Measurements from ENCODE around the gene CYP4F12.

CYP4F12 gene

DNA sequence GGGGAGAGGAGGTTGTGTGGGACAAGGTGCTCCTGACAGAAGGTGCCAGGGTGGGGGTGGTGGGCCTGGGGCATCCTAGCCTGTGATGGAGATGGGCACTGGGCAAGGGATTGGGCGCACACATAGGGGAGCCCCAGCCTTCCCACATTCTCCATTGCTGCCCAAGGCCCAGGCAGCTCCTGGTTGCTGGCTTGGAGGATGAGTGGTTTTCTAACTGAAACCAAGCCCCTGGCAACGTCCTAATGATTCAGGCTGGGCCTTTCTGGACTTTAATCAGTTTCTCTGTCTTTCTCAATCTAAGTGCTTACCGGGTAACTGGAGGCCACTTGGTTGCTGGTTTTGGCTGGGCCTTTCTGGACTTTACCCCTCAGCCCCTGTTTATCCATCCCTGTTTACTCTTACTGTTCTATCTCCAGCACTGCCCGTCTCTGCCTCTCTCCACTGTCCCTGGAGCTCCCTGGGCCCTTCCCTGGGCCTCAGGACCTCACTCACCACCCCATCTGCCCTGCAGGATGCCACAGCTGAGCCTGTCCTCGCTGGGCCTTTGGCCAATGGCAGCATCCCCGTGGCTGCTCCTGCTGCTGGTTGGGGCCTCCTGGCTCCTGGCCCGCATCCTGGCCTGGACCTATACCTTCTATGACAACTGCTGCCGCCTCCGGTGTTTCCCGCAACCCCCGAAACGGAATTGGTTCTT lies 31.8 kb upstream of the CYP4F12 start:
- DNase-seq (ENCODE audit: low read depth) = no peak
- TF ChIP-seq, protein P1, sequence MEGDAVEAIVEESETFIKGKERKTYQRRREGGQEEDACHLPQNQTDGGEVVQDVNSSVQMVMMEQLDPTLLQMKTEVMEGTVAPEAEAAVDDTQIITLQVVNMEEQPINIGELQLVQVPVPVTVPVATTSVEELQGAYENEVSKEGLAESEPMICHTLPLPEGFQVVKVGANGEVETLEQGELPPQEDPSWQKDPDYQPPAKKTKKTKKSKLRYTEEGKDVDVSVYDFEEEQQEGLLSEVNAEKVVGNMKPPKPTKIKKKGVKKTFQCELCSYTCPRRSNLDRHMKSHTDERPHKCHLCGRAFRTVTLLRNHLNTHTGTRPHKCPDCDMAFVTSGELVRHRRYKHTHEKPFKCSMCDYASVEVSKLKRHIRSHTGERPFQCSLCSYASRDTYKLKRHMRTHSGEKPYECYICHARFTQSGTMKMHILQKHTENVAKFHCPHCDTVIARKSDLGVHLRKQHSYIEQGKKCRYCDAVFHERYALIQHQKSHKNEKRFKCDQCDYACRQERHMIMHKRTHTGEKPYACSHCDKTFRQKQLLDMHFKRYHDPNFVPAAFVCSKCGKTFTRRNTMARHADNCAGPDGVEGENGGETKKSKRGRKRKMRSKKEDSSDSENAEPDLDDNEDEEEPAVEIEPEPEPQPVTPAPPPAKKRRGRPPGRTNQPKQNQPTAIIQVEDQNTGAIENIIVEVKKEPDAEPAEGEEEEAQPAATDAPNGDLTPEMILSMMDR (IDR thresholded peaks at IDR 0.05; ENCODE audit: low read depth, low read length, missing control alignments) = no peak
- no peak overlapping the region for H3K4me3 ChIP-seq (ENCODE audit: low read depth, low read length)

DNA sequence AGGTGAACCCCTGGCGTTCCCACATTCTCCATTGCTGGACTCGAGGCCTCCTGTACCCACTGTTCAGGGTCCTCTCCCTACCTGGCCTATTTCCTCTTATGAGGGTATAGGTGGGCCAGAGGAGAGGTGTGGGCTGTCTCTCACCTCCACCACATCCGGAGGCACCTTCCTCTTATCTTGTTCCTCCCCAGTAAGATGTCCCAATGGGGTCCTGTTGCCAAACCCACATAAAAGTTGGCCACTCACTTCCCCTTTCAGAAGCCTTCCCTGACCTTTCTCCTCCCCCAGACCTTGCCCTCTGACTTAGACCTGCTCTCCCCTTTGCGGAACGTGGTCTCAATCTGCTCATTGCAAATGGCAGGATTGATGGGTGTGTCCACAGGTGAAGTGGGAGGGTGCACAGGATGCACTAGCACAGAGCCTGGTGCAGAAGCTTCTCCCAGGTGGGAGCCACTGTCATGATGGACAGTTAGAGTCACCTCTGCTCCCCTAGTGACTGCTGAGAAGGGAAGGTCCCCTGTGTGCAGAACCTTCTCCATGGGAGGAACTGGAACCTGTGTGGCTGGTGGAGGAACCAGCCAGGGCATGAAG lies 30.9 kb upstream of the CYP4F12 start:
- DNase-seq (ENCODE audit: low read depth) = no peak
- TF ChIP-seq, protein P1 (IDR thresholded peaks at IDR 0.05; ENCODE audit: low read depth, low read length, missing control alignments) = no peak
- no peak overlapping the region for H3K4me3 ChIP-seq (ENCODE audit: low read depth, low read length)

DNA sequence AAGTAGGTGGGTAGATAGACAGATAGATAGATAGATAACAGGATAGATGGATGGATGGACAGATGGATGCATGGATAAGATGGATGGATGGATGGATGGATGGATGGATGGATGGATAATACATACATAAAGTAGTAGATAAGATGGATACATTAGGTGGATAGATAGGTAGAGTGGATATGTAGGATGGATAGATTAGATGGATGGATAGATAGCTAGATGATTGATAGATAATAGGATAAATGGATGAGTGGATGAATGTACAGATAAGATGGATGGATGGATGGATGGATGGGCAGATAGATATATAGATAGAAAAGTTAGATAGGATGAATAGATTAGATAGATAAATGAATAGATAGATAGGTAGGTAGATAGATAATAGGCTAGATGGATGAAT lies 30.1 kb upstream of the CYP4F12 start:
- TF ChIP-seq, protein P1 (IDR thresholded peaks at IDR 0.05; ENCODE audit: low read depth, low read length, missing control alignments) = no peak
- no peak overlapping the region for H3K4me3 ChIP-seq (ENCODE audit: low read depth, low read length)
- no peak for DNase-seq (ENCODE audit: low read depth)

DNA sequence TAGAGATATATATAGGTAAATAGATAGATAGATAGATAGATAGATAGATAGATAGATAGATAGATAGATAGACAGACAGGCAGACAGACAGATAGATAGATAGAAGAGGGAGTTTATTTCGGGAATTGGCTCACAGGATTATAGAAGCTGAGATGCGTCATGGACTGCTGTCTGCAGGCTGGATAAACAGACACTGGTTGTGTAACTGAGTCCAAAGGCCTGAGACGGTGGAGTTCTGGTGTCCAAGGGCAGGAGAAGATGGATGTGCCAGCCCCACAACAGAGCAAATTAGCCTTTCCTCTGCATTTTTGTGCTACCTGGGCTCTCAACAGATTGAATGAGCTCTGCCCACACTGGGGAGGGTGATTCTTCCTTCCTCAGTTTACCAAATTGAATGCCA lies 29.5 kb upstream of the CYP4F12 start:
- no peak for DNase-seq (ENCODE audit: low read depth)
- TF ChIP-seq, protein P1 (IDR thresholded peaks at IDR 0.05; ENCODE audit: low read depth, low read length, missing control alignments) = no peak

DNA sequence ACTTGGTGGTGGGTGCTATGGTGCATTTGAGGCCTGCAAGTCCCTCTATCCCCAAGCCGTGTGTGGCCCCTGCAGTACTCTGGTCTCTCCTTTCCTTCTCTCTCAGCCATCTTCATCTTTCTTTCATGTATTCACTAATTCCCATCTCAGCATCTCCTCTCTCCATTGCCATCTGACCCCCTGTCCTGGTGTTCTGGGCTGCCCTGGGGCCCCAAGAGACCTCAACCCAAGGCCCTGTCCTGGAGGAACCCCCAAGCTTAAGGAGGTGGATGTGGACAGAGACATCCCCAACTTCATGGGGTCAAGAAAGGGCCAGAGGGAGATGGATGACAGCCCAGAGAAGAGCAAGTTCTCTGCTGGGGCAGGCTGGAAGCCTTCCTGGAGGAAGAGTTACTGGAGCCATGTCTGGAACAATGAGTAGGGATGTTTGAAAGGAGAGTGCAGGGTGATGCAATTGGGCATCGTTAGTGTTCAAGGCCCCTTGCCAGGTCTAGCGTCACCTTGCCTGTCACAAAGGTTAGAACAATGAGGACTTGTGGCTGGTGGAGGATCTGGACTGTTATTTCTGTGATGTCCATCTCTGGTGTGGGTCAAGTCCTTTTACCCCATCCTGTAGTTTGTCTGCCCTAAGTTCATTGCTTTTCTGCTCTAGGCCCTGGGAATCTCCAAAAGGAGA lies 28.7 kb upstream of the CYP4F12 start:
- DNase-seq (ENCODE audit: low read depth) = no peak
- TF ChIP-seq, protein P1 (IDR thresholded peaks at IDR 0.05; ENCODE audit: low read depth, low read length, missing control alignments) = no peak
- no peak overlapping the region for H3K4me3 ChIP-seq (ENCODE audit: low read depth, low read length)

More for the DNA sequence above, 29.5 kb upstream of the CYP4F12 start:
- no peak overlapping the region for H3K4me3 ChIP-seq (ENCODE audit: low read depth, low read length)

DNA sequence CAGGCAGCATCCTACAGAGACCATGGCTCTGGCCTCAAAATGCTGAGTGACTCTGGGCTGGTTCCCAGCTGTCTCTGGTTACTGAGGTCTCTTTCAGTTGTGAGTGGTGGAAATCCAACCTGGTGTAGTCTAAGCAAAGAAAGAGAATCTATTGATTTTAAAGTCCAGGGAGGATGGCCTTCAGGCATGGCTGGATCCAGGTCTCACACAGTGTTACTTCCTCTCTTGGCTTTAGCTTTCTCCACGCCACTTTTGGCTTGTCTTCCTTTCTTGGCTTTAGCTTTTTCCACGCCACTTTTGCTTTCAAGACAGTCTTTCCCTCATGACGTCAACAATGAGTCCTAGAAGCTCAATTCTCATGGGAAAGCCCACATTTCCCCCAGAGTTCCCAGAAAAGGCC lies 28.1 kb upstream of the CYP4F12 start:
- no peak for DNase-seq (ENCODE audit: low read depth)
- TF ChIP-seq, protein P1 (IDR thresholded peaks at IDR 0.05; ENCODE audit: low read depth, low read length, missing control alignments) = no peak
- no peak overlapping the region for H3K4me3 ChIP-seq (ENCODE audit: low read depth, low read length)
